HG02938 (cell line): ENCODE data around the gene TIMM44.
"Not testable (repeated sequence)": the region's sequence is repeated elsewhere in the genome, so short reads cannot be mapped to it uniquely, and the experiment has no call there.

Source experiments
- ATAC-seq: cut with Tn5 transposase; IDR thresholded peaks from one replicate; pipeline ENCODE4 v1.9.1; 2021; ENCODE audit warnings: mild to moderate bottlenecking, moderate library complexity; ENCODE audit not compliant: unreplicated experiment

TIMM44 gene

DNA sequence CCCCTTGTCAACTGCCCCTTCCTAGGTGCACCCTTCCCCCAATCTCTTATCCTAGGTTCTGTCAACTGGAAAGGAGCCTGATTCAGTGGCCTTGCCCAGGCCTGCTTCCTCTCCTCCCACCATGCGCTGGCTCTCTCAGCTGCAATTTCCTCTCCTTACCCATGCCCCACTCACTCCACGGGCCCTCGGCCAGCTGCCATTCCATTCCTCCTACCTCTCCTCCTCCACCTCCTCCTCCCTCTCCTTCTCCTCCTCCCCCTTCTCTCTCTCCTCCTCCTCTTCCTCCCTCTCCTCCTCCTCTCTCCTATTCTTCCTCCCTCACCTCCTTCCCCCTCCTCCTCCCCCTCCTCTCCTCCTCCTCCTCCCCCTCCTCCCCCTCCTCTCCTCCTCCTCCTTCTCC lies 9.6 kb upstream of the TIMM44 start:
- ATAC-seq = no peak

DNA sequence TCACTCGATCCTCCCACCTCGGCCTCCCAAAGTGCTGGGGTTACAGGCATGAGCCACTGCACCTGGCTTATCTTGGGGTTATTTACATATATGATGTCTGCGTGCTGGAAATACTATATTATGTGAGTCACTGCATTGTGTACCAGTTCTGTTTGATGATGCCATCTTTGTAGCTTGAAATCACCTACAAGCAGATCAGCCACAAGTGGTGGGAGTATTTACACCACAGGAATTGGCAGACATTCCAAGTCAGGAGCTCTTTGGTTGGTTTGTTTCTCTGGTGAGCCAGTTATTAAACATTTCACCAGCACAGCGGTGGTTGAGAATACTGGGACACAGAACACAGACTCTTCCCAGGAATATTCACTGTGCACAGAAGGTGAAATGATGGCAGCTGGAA lies 4.5 kb upstream of the TIMM44 start:
- ATAC-seq = no peak

- ATAC-seq = peak; percentile 26
These were observed 803 bp upstream of the TIMM44 start for GRCh38 chr19:7944177-7944761.

DNA sequence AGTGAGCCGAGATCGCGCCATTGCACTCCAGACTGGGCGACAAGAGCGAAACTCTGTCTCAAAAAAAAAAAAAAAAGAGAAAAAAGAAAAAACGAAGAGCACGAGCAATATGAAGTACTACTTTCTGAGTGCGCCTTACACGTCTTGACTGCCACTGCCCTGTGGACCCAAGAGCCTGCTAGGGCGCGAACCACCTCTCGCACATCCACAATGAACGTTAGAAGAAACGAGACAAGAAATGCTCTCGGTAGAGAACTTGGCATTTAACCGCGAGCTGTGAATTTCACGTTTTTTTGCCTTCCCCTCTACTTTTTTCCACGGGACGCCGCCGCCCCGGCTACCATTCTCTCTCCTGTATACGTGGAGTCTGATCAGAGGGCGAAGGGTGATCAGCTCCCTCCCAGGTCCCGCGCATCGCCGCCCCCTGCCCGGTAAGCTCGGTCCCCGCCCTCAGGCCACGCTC lies 454 bp downstream of the TIMM44 start:
- no peak for ATAC-seq

- ATAC-seq = no peak
These were observed 1.4 kb downstream of the TIMM44 start for GRCh38 chr19:7941895-7942596.

GRCh38 chr19:7940841-7941240 lies 2.6 kb downstream of the TIMM44 start:
- no peak for ATAC-seq

DNA sequence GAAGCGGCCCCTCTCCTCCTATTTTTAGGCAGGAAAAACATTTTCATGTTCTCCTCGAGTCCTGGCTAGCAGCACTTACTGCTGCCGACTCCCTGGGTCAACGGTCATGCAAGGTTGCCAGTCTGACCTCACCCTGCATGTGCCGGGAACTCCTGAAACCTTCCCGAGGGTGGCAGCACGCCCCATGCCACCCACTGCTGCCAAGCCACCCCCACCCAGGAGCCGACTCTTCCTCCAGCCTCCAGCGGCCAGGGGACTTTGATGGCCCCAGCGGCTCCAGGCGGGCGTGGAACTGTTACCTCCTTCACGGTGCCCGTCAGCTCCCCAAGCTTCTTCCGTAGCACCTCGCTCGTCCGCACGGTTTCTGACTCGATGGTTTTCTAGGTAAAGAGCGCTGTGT lies 8.7 kb downstream of the TIMM44 start:
- no peak for ATAC-seq

DNA sequence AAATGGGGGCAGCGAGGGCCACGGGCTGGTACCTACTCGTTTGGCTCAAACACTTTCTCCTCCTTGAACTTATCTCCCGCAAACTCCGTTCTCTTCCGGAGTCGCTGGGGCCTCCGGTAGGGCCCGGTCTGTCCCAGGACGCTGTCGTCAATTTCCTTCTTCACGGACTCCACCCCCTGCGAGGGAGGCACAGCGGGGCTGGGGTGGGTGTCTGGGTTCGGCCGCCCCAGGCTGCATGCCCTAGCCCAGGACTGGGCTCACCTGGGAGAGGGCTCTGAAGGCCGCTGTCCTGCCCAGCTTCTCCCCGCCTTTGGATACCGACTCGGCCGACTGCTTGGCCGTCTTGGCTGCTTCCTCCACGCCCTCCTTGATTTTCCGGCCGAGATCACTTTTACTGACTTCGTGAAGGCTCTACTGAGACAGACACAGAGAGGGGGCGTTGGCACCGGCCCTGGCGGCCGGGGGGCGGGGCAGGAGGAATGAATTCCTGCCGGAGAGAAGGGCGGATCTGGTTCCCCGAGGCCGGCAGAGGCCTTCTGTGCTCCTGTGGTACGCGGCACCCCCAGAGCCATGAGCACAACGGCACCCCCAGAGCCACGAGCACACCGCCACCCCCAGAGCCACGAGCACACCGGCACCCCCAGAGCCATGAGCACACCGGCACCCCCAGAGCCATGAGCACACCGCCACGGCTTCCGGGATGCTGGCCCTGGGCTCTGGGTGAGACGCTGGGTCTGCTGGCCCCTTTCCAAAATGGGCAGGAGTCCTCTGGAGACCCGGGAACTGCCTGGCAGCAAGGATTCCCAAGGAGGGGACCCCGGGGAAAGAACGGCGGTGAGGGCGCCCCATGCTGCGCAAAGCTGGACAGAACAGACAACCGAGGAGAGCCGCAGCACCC lies 9.4 kb downstream of the TIMM44 start:
- ATAC-seq = no peak

DNA sequence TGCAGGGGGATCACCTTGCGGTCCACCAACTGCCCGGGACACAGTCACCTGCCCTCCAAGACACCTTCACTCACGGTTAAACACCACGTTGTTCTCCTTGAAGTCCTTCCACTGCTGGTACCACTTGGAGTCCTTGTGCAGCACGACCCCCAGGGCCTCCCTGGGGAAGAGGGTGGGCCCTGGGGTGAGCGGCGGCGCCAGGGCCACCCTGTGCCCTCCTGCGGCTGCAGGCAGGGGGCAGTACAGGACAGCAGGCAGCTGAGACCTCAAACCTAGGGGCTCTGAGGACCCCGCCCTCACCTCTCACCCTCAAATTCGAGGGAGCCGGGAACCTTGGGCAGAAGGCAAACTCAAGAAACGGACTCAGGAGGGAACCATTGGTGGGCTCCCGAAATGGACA lies 10.1 kb downstream of the TIMM44 start:
- ATAC-seq = no peak

GRCh38 chr19:7932930-7933300 lies 10.6 kb downstream of the TIMM44 start:
- ATAC-seq = no peak

DNA sequence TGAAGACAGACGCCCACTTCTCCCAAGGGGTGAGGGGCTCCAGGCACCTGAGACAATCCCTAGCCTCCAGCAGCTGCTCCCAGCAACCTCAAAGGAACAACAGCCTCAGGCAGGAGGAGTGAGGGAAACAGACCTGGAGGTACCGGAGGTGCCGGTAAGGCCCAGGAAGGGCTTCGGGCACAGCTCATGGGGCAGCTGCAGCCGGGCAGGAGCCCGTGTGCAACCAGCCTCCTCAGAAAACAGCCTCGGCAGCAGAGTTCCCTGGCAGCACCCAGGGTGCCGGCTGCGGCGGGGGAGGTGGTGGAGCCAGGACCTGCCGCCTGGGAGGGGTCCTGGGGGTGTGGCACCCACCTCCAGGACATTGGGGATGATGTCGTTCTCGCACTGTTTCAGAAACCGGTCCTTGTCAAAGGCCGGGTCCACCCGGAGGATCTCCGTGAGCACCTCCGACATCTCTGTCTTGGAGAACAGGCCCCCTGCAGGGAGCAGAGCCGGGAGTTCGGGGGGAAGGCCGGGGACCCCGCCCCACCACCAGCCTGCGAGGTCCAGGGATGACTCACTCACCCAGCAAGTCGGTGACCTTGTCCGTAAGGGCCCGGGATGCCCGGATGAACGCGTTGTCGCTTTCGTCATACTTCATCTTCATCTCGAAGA lies 11.1 kb downstream of the TIMM44 start:
- no peak for ATAC-seq

DNA sequence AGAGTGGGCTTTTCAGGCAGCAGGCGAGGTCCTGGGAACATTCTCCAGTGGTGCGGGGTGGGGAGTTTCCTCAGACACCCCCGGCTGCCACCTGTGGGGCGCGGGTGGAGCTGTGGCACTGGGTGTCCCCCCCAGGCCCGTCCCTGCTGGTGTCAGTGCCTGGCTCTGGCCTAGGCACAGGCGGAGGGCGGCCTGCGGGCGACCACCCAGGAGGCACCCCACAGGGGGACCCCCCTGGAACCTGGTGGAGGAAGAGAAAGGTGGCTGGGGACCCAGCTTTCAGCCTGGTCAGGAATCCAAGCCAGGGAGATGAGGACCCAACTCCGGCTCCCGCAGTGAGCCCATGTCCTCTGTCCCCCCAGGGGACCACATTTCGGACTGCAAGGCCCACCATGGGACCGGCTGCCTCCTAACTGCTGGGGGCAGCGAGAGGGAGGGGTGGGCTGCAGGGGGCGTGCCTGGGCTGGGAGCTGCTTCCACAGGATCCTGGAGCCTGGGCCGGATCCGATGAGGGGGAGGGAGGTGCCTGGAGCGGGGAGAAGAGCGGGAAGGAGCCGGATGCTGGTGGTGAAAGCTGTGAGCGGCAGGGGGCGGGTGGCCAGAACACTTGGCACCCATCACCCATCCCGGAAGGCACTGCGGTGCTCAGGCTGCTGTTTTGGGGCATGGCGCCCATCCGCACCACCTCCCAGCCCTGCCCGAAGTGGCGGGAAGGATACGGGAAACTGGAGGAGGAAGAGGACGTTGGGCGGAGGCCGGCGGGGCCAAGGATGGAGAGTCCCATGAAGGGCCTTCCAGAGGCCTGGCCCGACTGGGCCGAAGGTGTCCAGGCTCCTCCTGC lies 12.0 kb downstream of the TIMM44 start:
- no peak for ATAC-seq

DNA sequence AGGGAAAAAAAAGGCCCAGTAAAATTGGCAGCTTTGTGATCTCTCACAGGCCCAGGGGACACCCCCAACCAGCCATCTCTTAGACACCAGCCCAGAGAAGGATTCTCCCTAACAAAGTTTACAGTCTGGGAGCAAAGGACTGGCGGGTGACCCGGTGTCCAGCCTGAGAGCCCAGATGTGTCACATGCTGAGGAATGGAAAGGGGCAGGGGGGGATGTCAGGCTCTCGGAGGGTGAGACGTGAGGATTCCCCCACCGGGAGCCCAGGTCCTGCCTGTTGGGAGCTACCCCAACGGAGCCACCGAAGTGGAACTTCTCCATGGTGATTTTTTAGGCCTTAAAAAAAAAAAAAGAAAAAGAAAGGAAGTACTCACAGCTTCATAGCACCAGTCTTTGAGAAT lies 12.7 kb downstream of the TIMM44 start:
- no peak for ATAC-seq

DNA sequence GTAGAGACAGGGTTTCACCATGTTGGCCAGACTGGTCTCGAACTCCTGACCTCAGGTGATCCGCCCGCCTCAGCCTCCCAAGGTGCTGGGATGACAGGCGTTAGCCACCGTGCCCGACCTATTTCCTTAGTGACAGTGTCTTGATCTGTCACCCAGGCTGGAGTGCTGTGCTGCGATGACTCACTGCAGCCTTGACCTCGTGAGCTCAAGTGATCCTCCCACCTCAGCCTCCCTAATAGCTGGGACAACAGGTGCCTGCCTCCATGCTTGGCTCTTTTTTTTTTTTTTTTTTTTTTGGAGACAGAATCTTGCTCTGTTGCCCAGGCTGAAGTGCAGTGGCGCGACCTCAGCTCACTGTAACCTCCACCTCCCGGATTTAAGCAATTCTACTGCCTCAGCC lies 13.4 kb downstream of the TIMM44 start:
- not testable (repeated sequence) for ATAC-seq

- ATAC-seq = no peak
These were observed 14.4 kb downstream of the TIMM44 start for GRCh38 chr19:7928741-7929701.

DNA sequence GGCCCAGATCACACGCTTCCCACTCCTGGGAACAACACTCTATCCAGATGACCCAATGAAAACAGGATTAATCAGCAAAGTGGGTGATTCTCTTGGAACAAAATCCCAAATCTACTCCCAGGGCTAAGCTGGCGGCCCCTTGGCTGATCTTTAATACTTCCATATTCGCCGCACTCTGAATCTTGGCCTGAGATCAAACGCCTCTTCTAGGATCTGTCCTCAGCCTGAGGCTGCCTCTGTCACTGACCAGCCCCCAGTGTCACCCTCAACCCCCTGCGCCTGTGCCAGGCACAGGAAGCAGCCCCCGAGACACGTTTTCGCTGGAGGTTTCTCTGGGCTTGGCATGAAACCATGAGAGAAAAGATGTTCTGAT lies 15.1 kb downstream of the TIMM44 start:
- no peak for ATAC-seq

DNA sequence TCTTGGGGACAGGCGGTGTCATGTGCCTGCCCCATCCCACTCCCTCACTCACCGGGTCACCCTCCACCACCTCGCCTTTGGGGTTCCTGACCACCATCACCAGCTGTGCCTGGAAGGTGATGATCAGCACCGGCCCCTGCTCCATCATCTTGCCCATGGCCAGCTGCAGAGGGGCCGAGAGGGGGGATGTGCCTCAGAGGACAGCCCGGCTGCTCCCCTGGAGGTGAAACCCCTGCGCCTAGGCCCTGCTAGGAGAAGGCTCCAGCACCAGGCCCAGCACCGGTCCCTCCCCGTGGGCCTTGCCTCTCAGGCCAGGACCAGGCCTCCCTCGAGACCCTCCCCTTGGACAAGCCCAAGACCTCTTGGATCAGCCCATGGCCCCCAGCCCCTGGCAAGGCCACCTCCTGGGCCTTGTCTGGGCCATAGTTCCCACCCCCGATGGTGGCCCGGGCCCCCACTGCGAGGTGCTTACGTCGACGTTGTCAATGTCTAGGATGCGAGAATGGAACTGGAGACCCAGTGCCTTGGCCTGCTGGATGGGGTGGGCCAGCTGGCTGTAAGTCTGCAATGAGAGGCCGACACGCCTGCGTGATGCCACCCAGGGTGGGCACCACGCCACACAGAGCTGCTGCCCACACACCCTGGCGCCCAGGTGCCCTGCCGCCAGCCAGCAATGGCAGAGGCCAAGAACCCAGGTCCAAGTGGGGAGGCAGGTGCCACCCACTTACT lies 15.7 kb downstream of the TIMM44 start:
- ATAC-seq = no peak

DNA sequence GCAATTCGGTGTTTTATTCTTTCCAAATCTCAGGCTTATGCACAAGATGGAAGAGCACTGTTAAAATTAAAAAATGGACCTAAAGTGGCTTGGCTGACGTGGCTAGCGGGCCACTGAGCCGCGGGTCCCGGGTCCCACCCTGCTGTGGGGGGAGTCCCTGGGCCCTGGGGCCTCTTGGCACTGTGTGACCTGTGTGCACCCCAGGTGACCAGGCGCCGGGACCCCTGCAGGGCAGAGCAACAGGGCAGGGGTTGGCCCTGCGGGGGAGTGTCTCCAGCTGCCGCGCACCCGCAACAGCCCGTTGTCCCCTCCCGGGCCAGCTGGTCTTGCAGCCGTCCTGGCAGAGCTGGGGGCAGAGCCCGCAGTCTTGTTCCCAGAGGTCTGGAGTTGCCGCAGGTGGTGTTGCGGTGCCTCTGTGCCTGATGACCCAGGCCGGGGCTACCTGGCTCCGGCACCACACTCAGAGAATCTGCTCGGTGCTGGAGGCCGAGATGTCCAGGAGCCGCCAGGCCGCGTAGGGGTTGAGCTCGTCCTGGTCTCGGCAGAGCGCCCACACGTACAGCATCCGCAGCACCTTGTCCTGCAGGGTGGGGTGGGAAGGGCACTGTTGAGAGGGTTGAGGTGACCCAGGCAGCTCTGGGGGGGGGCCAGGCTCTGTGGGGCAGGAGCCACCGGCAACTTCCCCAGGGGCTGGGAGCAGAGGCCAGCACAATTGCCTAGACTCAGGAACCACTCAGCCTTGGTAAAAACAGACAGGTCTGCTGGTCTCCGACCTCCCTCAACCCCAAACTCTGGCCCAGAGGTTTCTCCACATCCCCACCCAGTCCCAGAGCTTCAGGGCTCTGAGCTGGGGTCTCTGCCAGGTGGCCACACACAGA lies 16.5 kb downstream of the TIMM44 start:
- no peak for ATAC-seq
